HepG2 (cell line): ENCODE data around the gene ENPP7. TPM values are rescaled to one million over a fixed set of nuclear protein-coding genes. Genes with fewer than 3 reads are reported as not detected.

Source experiments
- HOXA3 ChIP-seq: sonication (generic); formaldehyde crosslinking; IDR thresholded peaks from 2 replicates; pipeline ENCODE4 v1.5.0; 2020; ENCODE audit warnings: missing genetic modification reagents
- MXD3 ChIP-seq: IDR thresholded peaks from 2 replicates; pipeline ENCODE4 v1.6.1; 2016; ENCODE audit warnings: mild to moderate bottlenecking, missing biosample characterization, missing genetic modification reagents
- POLR2A ChIP-seq, 2 experiments: IDR thresholded peaks; 2 replicates each; pipeline ENCODE4 v1.6.1; 2011; ENCODE audit warnings: low read depth in 2 of 2, low read length in 2 of 2, mild to moderate bottlenecking in 1 of 2, moderate library complexity in 1 of 2; ENCODE audit not compliant: insufficient read depth in 1 of 2
- ZBTB3 ChIP-seq: sonication (generic); formaldehyde crosslinking; IDR thresholded peaks from 2 replicates; pipeline ENCODE4 v1.4.0; 2020; ENCODE audit warnings: low read depth, mild to moderate bottlenecking, moderate library complexity, missing genetic modification reagents, borderline replicate concordance
- ZNF124 ChIP-seq: sonication (generic); formaldehyde crosslinking; IDR thresholded peaks from 2 replicates; pipeline ENCODE4 v1.4.0; 2020; ENCODE audit warnings: missing genetic modification reagents
- ZNF296 ChIP-seq: sonication (generic); formaldehyde crosslinking; conservative IDR thresholded peaks from 2 replicates; pipeline ENCODE4 v1.5.0; 2020; ENCODE audit warnings: mild to moderate bottlenecking, missing genetic modification reagents
- ZNF564 ChIP-seq: sonication (generic); formaldehyde crosslinking; IDR thresholded peaks from 2 replicates; pipeline ENCODE4 v1.8.1; 2023; ENCODE audit warnings: mild to moderate bottlenecking, missing genetic modification reagents
- polyA plus RNA-seq, 8 experiments: library from polyadenylated mRNA; depleted of rRNA in 3 of 8; stranded (reverse) in 7 of 8; unstranded in 1 of 8; fragments of >200 nt; fragmentation: Illumina TruSeq in 4 of 8; extraction: Trizol in 4 of 8; gene quantifications; 2 replicates each; pipeline versions ENCODE4 v1.2.1 to v1.2.3, GENCODE V29; 2011 to 2016; ENCODE audit warnings: low read depth in 4 of 8, missing spikeins in 1 of 8, mixed read lengths in 1 of 8; ENCODE audit not compliant: insufficient read depth in 1 of 8
- total RNA-seq, 5 experiments: library from RNA; depleted of rRNA; stranded (reverse); fragments of >200 nt; fragmentation: Illumina TruSeq; extraction: Trizol; gene quantifications; 2 replicates each; pipeline ENCODE4 v1.2.3, GENCODE V29; 2016; ENCODE audit warnings: low read depth in 1 of 5
- TF ChIP-seq, protein P1 (sequence below): sonication (generic); formaldehyde crosslinking; IDR thresholded peaks from 2 replicates; pipeline ENCODE4 v1.4.0; 2020; ENCODE audit warnings: missing genetic modification reagents
- TF ChIP-seq, protein P2 (sequence below): sonication (generic); formaldehyde crosslinking; IDR thresholded peaks from 2 replicates; pipeline ENCODE4 v1.9.0; 2022; ENCODE audit warnings: missing genetic modification reagents, mild to moderate bottlenecking, borderline replicate concordance
- TF ChIP-seq, protein P3 (sequence below): fragments of 450-650 bp; IDR thresholded peaks from 2 replicates; pipeline ENCODE4 v1.6.1; 2017

ENPP7 gene
- total and polyA plus RNA-seq, 2 of the 13 experiments (the other 11 are each of a cell fraction or from before 2014, with no cell fraction given) = 1.1 to 2.2 TPM

DNA sequence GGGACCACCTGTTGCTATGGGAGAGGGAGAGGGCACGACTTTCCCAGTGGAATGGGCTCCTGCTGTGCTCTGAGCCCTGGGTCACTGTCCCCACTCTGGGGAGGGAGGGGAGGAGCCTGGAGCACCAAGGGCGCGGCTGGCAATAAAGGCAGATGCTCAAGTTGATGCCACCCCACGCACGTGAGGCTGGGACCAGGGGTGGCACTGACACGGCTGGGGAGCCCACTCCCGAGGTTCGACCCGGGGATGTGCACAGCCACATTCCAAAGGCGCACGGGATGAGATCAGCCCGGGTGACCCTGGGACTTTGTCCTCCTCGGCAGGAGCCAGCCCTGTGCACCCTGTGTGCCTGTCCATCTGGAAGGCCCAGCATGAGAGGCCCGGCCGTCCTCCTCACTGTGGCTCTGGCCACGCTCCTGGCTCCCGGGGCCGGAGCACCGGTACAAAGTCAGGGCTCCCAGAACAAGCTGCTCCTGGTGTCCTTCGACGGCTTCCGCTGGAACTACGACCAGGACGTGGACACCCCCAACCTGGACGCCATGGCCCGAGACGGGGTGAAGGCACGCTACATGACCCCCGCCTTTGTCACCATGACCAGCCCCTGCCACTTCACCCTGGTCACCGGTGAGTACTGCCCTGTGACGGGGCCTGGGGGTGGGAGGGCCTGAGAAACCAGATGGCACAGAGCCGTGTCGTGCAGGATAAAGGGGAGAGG lies at the start of gene ENPP7 (continued):
- TF ChIP-seq, protein P1, sequence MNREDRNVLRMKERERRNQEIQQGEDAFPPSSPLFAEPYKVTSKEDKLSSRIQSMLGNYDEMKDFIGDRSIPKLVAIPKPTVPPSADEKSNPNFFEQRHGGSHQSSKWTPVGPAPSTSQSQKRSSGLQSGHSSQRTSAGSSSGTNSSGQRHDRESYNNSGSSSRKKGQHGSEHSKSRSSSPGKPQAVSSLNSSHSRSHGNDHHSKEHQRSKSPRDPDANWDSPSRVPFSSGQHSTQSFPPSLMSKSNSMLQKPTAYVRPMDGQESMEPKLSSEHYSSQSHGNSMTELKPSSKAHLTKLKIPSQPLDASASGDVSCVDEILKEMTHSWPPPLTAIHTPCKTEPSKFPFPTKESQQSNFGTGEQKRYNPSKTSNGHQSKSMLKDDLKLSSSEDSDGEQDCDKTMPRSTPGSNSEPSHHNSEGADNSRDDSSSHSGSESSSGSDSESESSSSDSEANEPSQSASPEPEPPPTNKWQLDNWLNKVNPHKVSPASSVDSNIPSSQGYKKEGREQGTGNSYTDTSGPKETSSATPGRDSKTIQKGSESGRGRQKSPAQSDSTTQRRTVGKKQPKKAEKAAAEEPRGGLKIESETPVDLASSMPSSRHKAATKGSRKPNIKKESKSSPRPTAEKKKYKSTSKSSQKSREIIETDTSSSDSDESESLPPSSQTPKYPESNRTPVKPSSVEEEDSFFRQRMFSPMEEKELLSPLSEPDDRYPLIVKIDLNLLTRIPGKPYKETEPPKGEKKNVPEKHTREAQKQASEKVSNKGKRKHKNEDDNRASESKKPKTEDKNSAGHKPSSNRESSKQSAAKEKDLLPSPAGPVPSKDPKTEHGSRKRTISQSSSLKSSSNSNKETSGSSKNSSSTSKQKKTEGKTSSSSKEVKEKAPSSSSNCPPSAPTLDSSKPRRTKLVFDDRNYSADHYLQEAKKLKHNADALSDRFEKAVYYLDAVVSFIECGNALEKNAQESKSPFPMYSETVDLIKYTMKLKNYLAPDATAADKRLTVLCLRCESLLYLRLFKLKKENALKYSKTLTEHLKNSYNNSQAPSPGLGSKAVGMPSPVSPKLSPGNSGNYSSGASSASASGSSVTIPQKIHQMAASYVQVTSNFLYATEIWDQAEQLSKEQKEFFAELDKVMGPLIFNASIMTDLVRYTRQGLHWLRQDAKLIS (CRISPR knock-in tag) = no peak
- TF ChIP-seq ZNF564 (CRISPR knock-in tag) = no peak
- no peak for TF ChIP-seq ZNF124 (CRISPR knock-in tag)
- no peak for TF ChIP-seq ZBTB3 (CRISPR knock-in tag)
- TF ChIP-seq ZNF296 = no peak; the same call in 1 of the 2 replicates
- TF ChIP-seq, protein P2, sequence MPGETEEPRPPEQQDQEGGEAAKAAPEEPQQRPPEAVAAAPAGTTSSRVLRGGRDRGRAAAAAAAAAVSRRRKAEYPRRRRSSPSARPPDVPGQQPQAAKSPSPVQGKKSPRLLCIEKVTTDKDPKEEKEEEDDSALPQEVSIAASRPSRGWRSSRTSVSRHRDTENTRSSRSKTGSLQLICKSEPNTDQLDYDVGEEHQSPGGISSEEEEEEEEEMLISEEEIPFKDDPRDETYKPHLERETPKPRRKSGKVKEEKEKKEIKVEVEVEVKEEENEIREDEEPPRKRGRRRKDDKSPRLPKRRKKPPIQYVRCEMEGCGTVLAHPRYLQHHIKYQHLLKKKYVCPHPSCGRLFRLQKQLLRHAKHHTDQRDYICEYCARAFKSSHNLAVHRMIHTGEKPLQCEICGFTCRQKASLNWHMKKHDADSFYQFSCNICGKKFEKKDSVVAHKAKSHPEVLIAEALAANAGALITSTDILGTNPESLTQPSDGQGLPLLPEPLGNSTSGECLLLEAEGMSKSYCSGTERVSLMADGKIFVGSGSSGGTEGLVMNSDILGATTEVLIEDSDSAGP (CRISPR knock-in tag) = peak; percentile 81
- peak; percentile 58 to 61; a peak in 3 of 4 replicates for TF ChIP-seq POLR2A (IDR thresholded peaks at IDR 0.05; ENCODE audit: insufficient read depth in 1 of 2, low read depth in 2 of 2, low read length in 2 of 2)
- TF ChIP-seq MXD3 (CRISPR knock-in tag) = peak; percentile 51; the same call in 1 of the 2 replicates
- peak; percentile 61; the same call in 1 of the 2 replicates for TF ChIP-seq HOXA3 (CRISPR knock-in tag)
- TF ChIP-seq, protein P3, sequence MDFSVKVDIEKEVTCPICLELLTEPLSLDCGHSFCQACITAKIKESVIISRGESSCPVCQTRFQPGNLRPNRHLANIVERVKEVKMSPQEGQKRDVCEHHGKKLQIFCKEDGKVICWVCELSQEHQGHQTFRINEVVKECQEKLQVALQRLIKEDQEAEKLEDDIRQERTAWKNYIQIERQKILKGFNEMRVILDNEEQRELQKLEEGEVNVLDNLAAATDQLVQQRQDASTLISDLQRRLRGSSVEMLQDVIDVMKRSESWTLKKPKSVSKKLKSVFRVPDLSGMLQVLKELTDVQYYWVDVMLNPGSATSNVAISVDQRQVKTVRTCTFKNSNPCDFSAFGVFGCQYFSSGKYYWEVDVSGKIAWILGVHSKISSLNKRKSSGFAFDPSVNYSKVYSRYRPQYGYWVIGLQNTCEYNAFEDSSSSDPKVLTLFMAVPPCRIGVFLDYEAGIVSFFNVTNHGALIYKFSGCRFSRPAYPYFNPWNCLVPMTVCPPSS = no peak
